Trophoblast cell (in vitro differentiated cells and primary cell): ENCODE data around the gene FOXK1.

Source experiments
- DNase-seq, 2 donors: peaks; one replicate each; pipeline ENCODE4 v3.0.0-alpha.2; 2016
- H2AFZ ChIP-seq: 2 replicates; pipeline ENCODE4 v1.6.1; 2013; ENCODE audit warnings: low read length, moderate library complexity, mild to moderate bottlenecking; ENCODE audit not compliant: insufficient read depth, poor library complexity
- H2AK5ac ChIP-seq: 2 replicates; pipeline ENCODE4 v1.6.1; 2013; ENCODE audit warnings: mild to moderate bottlenecking, low read length
- H2BK120ac ChIP-seq: 2 replicates; pipeline ENCODE4 v1.6.1; 2013; ENCODE audit warnings: low read length, mild to moderate bottlenecking, moderate library complexity; ENCODE audit not compliant: insufficient read depth, poor library complexity
- H2BK12ac ChIP-seq: 2 replicates; pipeline ENCODE4 v1.6.1; 2013; ENCODE audit warnings: mild to moderate bottlenecking, low read length, moderate library complexity
- H2BK5ac ChIP-seq: 2 replicates; pipeline ENCODE4 v1.6.1; 2013; ENCODE audit warnings: low read length, low read depth, moderate library complexity, mild to moderate bottlenecking; ENCODE audit not compliant: poor library complexity
- H3K14ac ChIP-seq: 2 replicates; pipeline ENCODE4 v1.6.1; 2013; ENCODE audit warnings: mild to moderate bottlenecking, low read length
- H3K18ac ChIP-seq: 2 replicates; pipeline ENCODE4 v1.6.1; 2013; ENCODE audit warnings: mild to moderate bottlenecking, low read length
- H3K23ac ChIP-seq: 2 replicates; pipeline ENCODE4 v1.6.1; 2013; ENCODE audit warnings: low read length
- H3K27ac ChIP-seq: 2 replicates; pipeline ENCODE4 v1.5.1; 2013; ENCODE audit warnings: low read depth, mild to moderate bottlenecking, inconsistent platforms, low read length, moderate library complexity
- H3K27me3 ChIP-seq: 2 replicates; pipeline ENCODE4 v1.6.1; 2013; ENCODE audit warnings: inconsistent platforms, mild to moderate bottlenecking, low read length, moderate library complexity; ENCODE audit not compliant: insufficient read depth
- H3K36me3 ChIP-seq, 2 experiments: 1 replicate in 1 of 2; 2 replicates in 1 of 2; pipeline ENCODE4 v1.6.1; 2013; ENCODE audit warnings: low read length in 2 of 2, mild to moderate bottlenecking in 2 of 2, moderate library complexity in 1 of 2; ENCODE audit not compliant: insufficient read depth in 2 of 2, control insufficient read depth in 1 of 2
- H3K4ac ChIP-seq: 2 replicates; pipeline ENCODE4 v1.6.1; 2013; ENCODE audit warnings: low read depth, mild to moderate bottlenecking, low read length, moderate library complexity
- H3K4me1 ChIP-seq, 2 experiments: 1 replicate in 1 of 2; 2 replicates in 1 of 2; pipeline ENCODE4 v1.6.1; 2013; ENCODE audit warnings: low read length in 2 of 2, mild to moderate bottlenecking in 2 of 2, moderate library complexity in 1 of 2; ENCODE audit not compliant: insufficient read depth in 2 of 2, control insufficient read depth in 1 of 2
- H3K4me2 ChIP-seq: 2 replicates; pipeline ENCODE4 v1.6.1; 2013; ENCODE audit warnings: inconsistent platforms, mild to moderate bottlenecking, low read length, moderate library complexity
- H3K4me3 ChIP-seq: 2 replicates; pipeline ENCODE4 v1.5.1; 2013; ENCODE audit warnings: mild to moderate bottlenecking, low read depth, low read length, inconsistent platforms
- H3K79me1 ChIP-seq: one replicate; pipeline ENCODE4 v1.6.1; 2013; ENCODE audit warnings: low read length
- H3K79me2 ChIP-seq: 2 replicates; pipeline ENCODE4 v1.6.1; 2013; ENCODE audit warnings: low read length, mild to moderate bottlenecking; ENCODE audit not compliant: control insufficient read depth, insufficient read depth, poor library complexity
- H3K9ac ChIP-seq: 2 replicates; pipeline ENCODE4 v1.6.1; 2013; ENCODE audit warnings: mild to moderate bottlenecking, low read length
- H3K9me3 ChIP-seq: 2 replicates; pipeline ENCODE4 v1.6.1; 2013; ENCODE audit warnings: low read depth, mild to moderate bottlenecking, control low read depth, inconsistent platforms, low read length; ENCODE audit not compliant: insufficient read depth
- H4K12ac ChIP-seq: 2 replicates; pipeline ENCODE4 v1.6.1; 2013; ENCODE audit warnings: low read depth, mild to moderate bottlenecking, low read length, moderate library complexity
- H4K8ac ChIP-seq: 2 replicates; pipeline ENCODE4 v1.6.1; 2013; ENCODE audit warnings: low read depth, mild to moderate bottlenecking, low read length, moderate library complexity
- H4K91ac ChIP-seq: one replicate; pipeline ENCODE4 v1.6.1; 2013; ENCODE audit warnings: low read depth, mild to moderate bottlenecking, low read length, moderate library complexity
- WGBS: extraction: QIAGEN DNeasy Blood & Tissue Kit; methylation state at CpG from one replicate; pipeline ENCODE4 v1.1.7; 2013; ENCODE audit warnings: missing lambda C conversion rate; ENCODE audit not compliant: insufficient read length, insufficient coverage; ENCODE audit errors: extremely low coverage; 5-methylcytosine and 5-hydroxymethylcytosine counted together

Gene FOXK1

GRCh38 chr7:4645246-4645645 lies 36.8 kb upstream of the FOXK1 start:
- Histone ChIP-seq H3K9ac (no peak overlapping the region), H3K14ac (no peak overlapping the region), H4K12ac (no peak overlapping the region), H4K91ac (no peak overlapping the region), H3K4me1 (peaks cover 2% of the 10 kb centered on the region in 2 experiments), H3K79me2 (no peaks in the 10 kb centered on the region), H2AFZ (no peak overlapping the region), H3K27ac (no peak overlapping the region), H3K79me1 (peaks cover 3% of the 10 kb centered on the region), H3K4me3 (no peak overlapping the region), H3K23ac (no peak overlapping the region), H2AK5ac (no peak overlapping the region), H3K4me2 (no peak overlapping the region), H3K18ac (no peak overlapping the region), H3K4ac (no peak overlapping the region), H4K8ac (no peak overlapping the region), H2BK12ac (no peak overlapping the region), H3K9me3 (peaks cover 15% of the 10 kb centered on the region), H3K27me3 (no peaks in the 10 kb centered on the region), H2BK5ac (no peak overlapping the region), H2BK120ac (no peak overlapping the region), H3K36me3 (no peaks in the 10 kb centered on the region)
- no CpG with 5 or more reads among the region's 2 CpGs for WGBS
- no peak for DNase-seq

DNA sequence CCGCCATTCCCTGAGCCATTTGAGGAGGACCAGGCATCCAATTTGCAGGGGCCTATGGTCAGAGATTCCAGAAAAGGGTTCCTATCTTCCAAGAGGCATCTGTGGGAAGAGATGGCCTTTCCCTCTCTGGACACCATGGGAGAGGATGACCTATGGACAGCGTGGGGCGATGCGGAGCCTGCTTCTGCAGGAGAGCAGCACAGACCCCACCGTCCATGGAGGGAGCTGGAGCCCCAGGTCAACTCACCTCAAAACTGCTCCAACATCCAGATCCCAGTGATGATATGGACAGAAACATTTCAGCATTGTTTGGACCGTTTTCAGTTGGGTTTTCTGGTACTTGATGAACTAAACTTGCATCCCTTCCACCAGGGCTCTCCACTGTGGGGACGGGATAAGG lies 34.0 kb upstream of the FOXK1 start:
- Histone ChIP-seq H2AFZ (no peak overlapping the region), H3K4me1 (no peaks in the 10 kb centered on the region), H4K8ac (no peak overlapping the region), H3K27me3 (no peaks in the 10 kb centered on the region), H2BK5ac (no peak overlapping the region), H3K23ac (no peak overlapping the region), H3K4me2 (no peak overlapping the region), H3K79me1 (no peaks in the 10 kb centered on the region), H3K9ac (no peak overlapping the region), H2BK120ac (no peak overlapping the region), H3K27ac (no peak overlapping the region), H3K79me2 (no peaks in the 10 kb centered on the region), H4K12ac (no peak overlapping the region), H3K4ac (no peak overlapping the region), H3K9me3 (peaks cover 13% of the 10 kb centered on the region), H2AK5ac (no peak overlapping the region), H3K18ac (no peak overlapping the region), H3K36me3 (no peaks in the 10 kb centered on the region), H2BK12ac (no peak overlapping the region), H3K4me3 (no peak overlapping the region), H4K91ac (no peak overlapping the region), H3K14ac (no peak overlapping the region)
- no CpG with 5 or more reads among the region's 7 CpGs for WGBS
- DNase-seq, result no peak

- Histone ChIP-seq H4K12ac (no peak overlapping the region), H3K27ac (no peak overlapping the region), H3K4ac (no peak overlapping the region), H3K36me3 (no peaks in the 10 kb centered on the region), H3K79me1 (no peaks in the 10 kb centered on the region), H4K91ac (no peak overlapping the region), H3K23ac (no peak overlapping the region), H3K4me3 (no peak overlapping the region), H2AK5ac (no peak overlapping the region), H2BK5ac (no peak overlapping the region), H3K4me1 (no peaks in the 10 kb centered on the region), H3K18ac (no peak overlapping the region), H2BK120ac (no peak overlapping the region), H3K79me2 (no peaks in the 10 kb centered on the region), H2AFZ (no peak overlapping the region), H3K9ac (no peak overlapping the region), H3K14ac (no peak overlapping the region), H2BK12ac (no peak overlapping the region), H4K8ac (no peak overlapping the region), H3K4me2 (no peak overlapping the region), H3K27me3 (no peaks in the 10 kb centered on the region), H3K9me3 (peaks cover 13% of the 10 kb centered on the region)
- no CpG with 5 or more reads among the region's 18 CpGs for WGBS
- DNase-seq, result no peak
Observed at GRCh38 chr7:4650433-4651047, 31.6 kb upstream of the FOXK1 start.

DNA sequence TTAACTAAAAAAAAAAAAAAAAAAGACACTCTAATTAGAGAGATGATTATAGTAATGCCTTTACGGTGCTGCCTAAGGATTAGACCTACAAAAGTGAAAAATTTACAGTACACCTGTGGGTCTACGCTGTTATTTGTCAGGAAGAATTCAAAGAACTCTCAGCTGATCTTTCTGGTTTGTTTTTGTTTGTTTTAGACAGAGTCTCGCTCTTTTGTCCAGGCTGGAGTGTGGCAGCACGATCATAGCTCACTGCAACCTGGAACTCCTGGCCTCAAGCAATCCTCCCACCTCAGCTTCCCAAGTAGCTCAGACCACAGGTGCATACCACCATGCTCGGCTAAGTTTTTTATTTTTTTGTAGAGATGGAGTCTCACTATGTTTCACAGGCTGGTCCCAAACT lies 28.3 kb upstream of the FOXK1 start:
- Histone ChIP-seq H3K79me1 (no peaks in the 10 kb centered on the region), H4K91ac (no peak overlapping the region), H3K9me3 (peaks cover 4% of the 10 kb centered on the region), H3K27ac (no peak overlapping the region), H3K4me1 (no peaks in the 10 kb centered on the region), H2AK5ac (no peak overlapping the region), H2BK120ac (no peak overlapping the region), H4K12ac (no peak overlapping the region), H3K79me2 (no peaks in the 10 kb centered on the region), H4K8ac (no peak overlapping the region), H3K36me3 (no peaks in the 10 kb centered on the region), H3K4me3 (no peak overlapping the region), H2BK12ac (no peak overlapping the region), H3K4ac (no peak overlapping the region), H2AFZ (no peak overlapping the region), H3K9ac (no peak overlapping the region), H3K18ac (no peak overlapping the region), H3K27me3 (no peaks in the 10 kb centered on the region), H3K23ac (no peak overlapping the region), H3K4me2 (no peak overlapping the region), H3K14ac (no peak overlapping the region), H2BK5ac (no peak overlapping the region)
- no peak for DNase-seq
- no CpG with 5 or more reads among the region's 5 CpGs for WGBS
